Activated CD8-positive, alpha-beta T cell treated with anti-CD3 and anti-CD28 coated beads for 36 hours (primary cell): ENCODE data around the gene IFNL2. TPM values are rescaled to one million over a fixed set of nuclear protein-coding genes. Genes with fewer than 3 reads are reported as not detected.
A peak's percentile ranks its signal among the peaks of the same experiment; 100 is the strongest.

Experiments used
- ATAC-seq: fragments of 200-7000 bp; cut with Tn5 transposase; one replicate; pipeline ENCODE4 v1.10.0; 2021; ENCODE audit warnings: mild to moderate bottlenecking, moderate library complexity
- CTCF ChIA-PET: fragments of 350-600 bp; sonication (Branson Sonifier 250); formaldehyde crosslinking; loops from one replicate; lab custom pipeline; 2021; ENCODE audit warnings: antibody characterized with exemption; lab: Charles Lee
- POLR2A ChIA-PET: fragments of 350-600 bp; sonication (Branson Sonifier 250); formaldehyde crosslinking; loops from one replicate; lab custom pipeline; 2021; ENCODE audit warnings: antibody characterized with exemption; lab: Charles Lee
- DNase-seq: peaks from one replicate; pipeline ENCODE4 v3.0.0-alpha.2; 2020
- H3K27ac Mint-ChIP-seq: one replicate; pipeline ENCODE4 v1.8.0; 2021; ENCODE audit warnings: mild to moderate bottlenecking, mixed read lengths
- H3K27me3 Mint-ChIP-seq: one replicate; pipeline ENCODE4 v1.8.0; 2021; ENCODE audit warnings: mixed read lengths
- H3K36me3 Mint-ChIP-seq: one replicate; pipeline ENCODE4 v1.8.0; 2021; ENCODE audit warnings: low read depth, mixed read lengths
- H3K4me1 Mint-ChIP-seq: one replicate; pipeline ENCODE4 v1.8.0; 2021; ENCODE audit warnings: low read depth, mixed read lengths
- H3K4me3 Mint-ChIP-seq: one replicate; pipeline ENCODE4 v1.8.0; 2021; ENCODE audit warnings: mild to moderate bottlenecking, moderate library complexity, mixed read lengths
- H3K9me3 Mint-ChIP-seq: one replicate; pipeline ENCODE4 v1.8.0; 2021; ENCODE audit warnings: mixed read lengths
- intact Hi-C: fragments of 100-400 bp; cut with micrococcal nuclease; formaldehyde crosslinking; loops from one replicate; pipeline ENCODE4 v1.10.0; 2022
- total RNA-seq, 2 experiments: library from RNA; stranded (reverse); gene quantifications; one replicate each; pipeline ENCODE4 v1.2.3, GENCODE V29; 2021
- TF ChIP-seq, protein P1 (sequence below): fragments of 200-600 bp; IDR thresholded peaks from one replicate; pipeline ENCODE4 v1.8.0; 2022; ENCODE audit warnings: antibody characterized with exemption, mild to moderate bottlenecking

The IFNL2 gene
- total RNA-seq, 2 experiments from 2014 or later = not detected

DNA sequence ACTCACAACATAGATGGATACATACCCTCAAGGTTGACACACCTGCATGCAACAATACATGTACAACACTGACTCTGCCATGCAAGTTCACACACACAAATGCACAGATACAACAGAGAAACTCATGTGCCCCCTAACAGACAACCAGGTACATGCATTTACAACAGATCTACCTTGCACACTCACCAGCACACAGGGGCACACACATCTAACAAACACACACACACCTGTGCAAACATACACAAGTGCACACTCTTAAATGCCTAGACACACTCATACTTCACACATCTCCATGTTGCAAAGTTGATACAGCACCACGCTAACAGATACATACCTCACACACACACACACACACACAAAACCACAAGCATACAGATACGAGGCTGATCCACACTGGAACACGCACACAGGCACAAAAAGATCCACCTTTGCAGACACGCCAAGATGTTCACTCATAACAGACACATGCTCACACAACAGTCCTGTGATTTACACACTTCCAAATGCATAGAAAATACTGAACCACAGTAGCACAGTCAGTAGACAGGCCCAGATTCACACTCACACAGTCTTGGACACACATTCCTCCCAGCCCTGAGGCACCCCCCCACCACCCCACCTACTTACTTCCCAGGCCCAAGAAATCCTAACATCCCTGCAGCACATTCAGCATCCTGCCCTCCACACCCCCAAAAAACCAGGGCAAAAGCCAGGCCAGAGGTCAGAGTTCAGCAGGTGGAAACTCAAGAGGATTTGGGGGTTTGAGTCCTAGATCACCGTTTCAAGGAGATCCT is 51.1 kb downstream of the IFNL2 start:
- Mint-ChIP-seq H3K27ac (peak overlapping the region; percentile 53), H3K36me3 (no peaks in the 10 kb centered on the region), H3K27me3 (no peaks in the 10 kb centered on the region), H3K9me3 (no peaks in the 10 kb centered on the region), H3K4me1 (peaks cover 18% of the 10 kb centered on the region), H3K4me3 (peak overlapping the region; percentile 76)
- TF ChIP-seq, protein P1, sequence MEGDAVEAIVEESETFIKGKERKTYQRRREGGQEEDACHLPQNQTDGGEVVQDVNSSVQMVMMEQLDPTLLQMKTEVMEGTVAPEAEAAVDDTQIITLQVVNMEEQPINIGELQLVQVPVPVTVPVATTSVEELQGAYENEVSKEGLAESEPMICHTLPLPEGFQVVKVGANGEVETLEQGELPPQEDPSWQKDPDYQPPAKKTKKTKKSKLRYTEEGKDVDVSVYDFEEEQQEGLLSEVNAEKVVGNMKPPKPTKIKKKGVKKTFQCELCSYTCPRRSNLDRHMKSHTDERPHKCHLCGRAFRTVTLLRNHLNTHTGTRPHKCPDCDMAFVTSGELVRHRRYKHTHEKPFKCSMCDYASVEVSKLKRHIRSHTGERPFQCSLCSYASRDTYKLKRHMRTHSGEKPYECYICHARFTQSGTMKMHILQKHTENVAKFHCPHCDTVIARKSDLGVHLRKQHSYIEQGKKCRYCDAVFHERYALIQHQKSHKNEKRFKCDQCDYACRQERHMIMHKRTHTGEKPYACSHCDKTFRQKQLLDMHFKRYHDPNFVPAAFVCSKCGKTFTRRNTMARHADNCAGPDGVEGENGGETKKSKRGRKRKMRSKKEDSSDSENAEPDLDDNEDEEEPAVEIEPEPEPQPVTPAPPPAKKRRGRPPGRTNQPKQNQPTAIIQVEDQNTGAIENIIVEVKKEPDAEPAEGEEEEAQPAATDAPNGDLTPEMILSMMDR = no peak
- CTCF ChIA-PET = no interaction called here
- intact Hi-C loops = no loop called here
- ATAC-seq (no peak), DNase-seq (no peak)
- POLR2A ChIA-PET = no interaction called here

Other genes with a start within 250 kb of the IFNL2 start
- 1 to 10 TPM; 1.9 to 2.3 TPM for gene FBXO27, start 235.8 kb upstream of the IFNL2 start, total RNA-seq
- gene ACP7, start 184.0 kb upstream of the IFNL2 start, total RNA-seq = not detected
- 10 to 100 TPM in 1 of 2 experiments, 1 to 10 TPM in 1; 9.8 to 11.5 TPM for gene PAK4, start 142.6 kb upstream of the IFNL2 start, total RNA-seq
- not detected for gene NCCRP1, start 71.4 kb upstream of the IFNL2 start, total RNA-seq
- gene SYCN, start 64.1 kb upstream of the IFNL2 start, total RNA-seq = not detected
- not detected for gene IFNL3, start 23.4 kb upstream of the IFNL2 start, total RNA-seq
- not detected for gene IFNL4, start 19.5 kb upstream of the IFNL2 start, total RNA-seq
- gene IFNL1, start 28.0 kb downstream of the IFNL2 start, total RNA-seq = not detected
- 1 to 10 TPM; 6.1 to 6.5 TPM for gene LRFN1, start 52.5 kb downstream of the IFNL2 start, total RNA-seq
- 100 to 1,000 TPM; 280 to 297 TPM for gene GMFG, start 67.6 kb downstream of the IFNL2 start, total RNA-seq
- gene SAMD4B, start 74.0 kb downstream of the IFNL2 start, total RNA-seq = 10 to 100 TPM; 35.5 to 37.1 TPM
- gene PAF1, start 122.7 kb downstream of the IFNL2 start, total RNA-seq = 10 to 100 TPM; 35.5 to 36.5 TPM
- gene MED29, start 123.0 kb downstream of the IFNL2 start, total RNA-seq = 10 to 100 TPM; 19.5 to 19.8 TPM
- gene ZFP36, start 138.5 kb downstream of the IFNL2 start, total RNA-seq = 10 to 100 TPM; 74.6 to 80.3 TPM
- 10 to 100 TPM; 35.9 to 42.8 TPM for gene PLEKHG2, start 144.3 kb downstream of the IFNL2 start, total RNA-seq
- gene RPS16, start 167.6 kb downstream of the IFNL2 start, total RNA-seq = 1,000 to 10,000 TPM; 3,249 to 3,324 TPM
- 100 to 1,000 TPM; 127 to 141 TPM for gene SUPT5H, start 177.2 kb downstream of the IFNL2 start, total RNA-seq
- gene TIMM50, start 212.4 kb downstream of the IFNL2 start, total RNA-seq = 100 to 1,000 TPM; 108 to 114 TPM
- gene DLL3, start 230.6 kb downstream of the IFNL2 start, total RNA-seq = 1 to 10 TPM; 1.3 to 1.6 TPM
- gene SELENOV, start 246.7 kb downstream of the IFNL2 start, total RNA-seq = not detected